ENCODE data around the gene F8. TPM values are rescaled to one million over a fixed set of nuclear protein-coding genes. Genes with fewer than 3 reads are reported as not detected.

The F8 gene
- total and polyA plus RNA-seq, 2 of the 4 experiments (the other 2 are of a cell fraction), result 1.4 to 1.5 TPM

GRCh38 chrX:155071694-155072280 is 49.3 kb upstream of the F8 start:
- TF ChIP-seq RCOR1 (IDR thresholded peaks at IDR 0.05; ENCODE audit: insufficient replicate concordance, low read length) (no peak), CEBPB (IDR thresholded peaks at IDR 0.05; ENCODE audit: low read depth, low read length) (no peak), NFE2L2 (IDR thresholded peaks at IDR 0.05; ENCODE audit: low read depth, low read length) (no peak), POLR2A (IDR thresholded peaks at IDR 0.05; ENCODE audit: low read depth, low read length) (no peak), MAFK (IDR thresholded peaks at IDR 0.05; ENCODE audit: low read depth, low read length) (no peak), CHD1 (IDR thresholded peaks at IDR 0.05; ENCODE audit: low read depth, low read length) (no peak), ELK1 (IDR thresholded peaks at IDR 0.05; ENCODE audit: borderline replicate concordance, low read depth, low read length) (no peak), CTCF (conservative IDR thresholded peaks at IDR 0.05; ENCODE audit: low read depth, low read length) (no peak), RAD21 (IDR thresholded peaks at IDR 0.05; ENCODE audit: low read length) (no peak), MXI1 (IDR thresholded peaks at IDR 0.05; ENCODE audit: borderline replicate concordance, low read depth, low read length) (no peak)
- Histone ChIP-seq H3K4ac (ENCODE audit: low read depth, low read length) (peak overlapping the region; percentile 90), H4K8ac (ENCODE audit: low read depth in 2 of 2, low read length in 2 of 2) (peak overlapping the region; percentile 55 to 94; a peak in 3 of 4 replicates), H2AFZ (replicated peaks; ENCODE audit: low read length, poor library complexity) (peak overlapping the region; percentile 95), H2BK20ac (ENCODE audit: low read depth, low read length) (no peak overlapping the region), H3K36me3 (ENCODE audit: control insufficient read depth, insufficient read depth, low read length) (peaks cover 2% of the 10 kb centered on the region; the same call in 1 of the 2 replicates), H3K18ac (ENCODE audit: low read depth, low read length) (no peak overlapping the region), H3K4me1 (ENCODE audit: control insufficient read depth, insufficient read depth, low read length) (peaks cover 3% of the 10 kb centered on the region; the same call in 1 of the 2 replicates), H2AK9ac (replicated peaks; ENCODE audit: low read depth, low read length, poor library complexity) (peak overlapping the region; percentile 67), H3K4me2 (ENCODE audit: low read depth, low read length) (peak overlapping the region; percentile 77), H3K79me1 (ENCODE audit: low read depth in 1 of 2, low read length in 2 of 2) (peaks cover 7 to 23% of the 10 kb centered on the region in 2 experiments; a peak in 3 of 4 replicates), H3K9me3 (ENCODE audit: control insufficient read depth, insufficient read depth, low read length) (0 out of 2 replicates have a peak, but pooled peaks cover 2% of the 10 kb centered on the region), H3K9ac (ENCODE audit: low read depth, low read length) (peak overlapping the region; percentile 79), H3K27ac (ENCODE audit: insufficient read depth, low read length) (peak overlapping the region; percentile 56), H4K20me1 (ENCODE audit: insufficient read depth, low read length) (no peaks in the 10 kb centered on the region), H4K5ac (ENCODE audit: low read depth, low read length) (0 out of 2 replicates have a peak overlapping the region, but pooled peaks have one; percentile 13), H2BK5ac (ENCODE audit: low read depth, low read length, poor library complexity, severe bottlenecking) (peak overlapping the region; percentile 67), H3K9me1 (ENCODE audit: insufficient read depth, low read length) (no peaks in the 10 kb centered on the region), H3K23ac (ENCODE audit: low read depth, low read length) (peak overlapping the region; percentile 89; the same call in 1 of the 2 replicates), H3K56ac (ENCODE audit: extremely low read depth, insufficient read depth, low read length) (peak overlapping the region; percentile 52), H2BK120ac (ENCODE audit: low read depth, low read length) (0 out of 2 replicates have a peak overlapping the region, but pooled peaks have one; percentile 26), H3K14ac (replicated peaks; ENCODE audit: low read depth, low read length) (peak overlapping the region; percentile 94), H3K27me3 (ENCODE audit: control insufficient read depth, insufficient read depth, low read length) (no peaks in the 10 kb centered on the region), H2AK5ac (ENCODE audit: low read depth, low read length) (peak overlapping the region; percentile 43; the same call in 1 of the 2 replicates), H4K91ac (ENCODE audit: insufficient read depth, low read depth, low read length) (peak overlapping the region; percentile 50), H2BK15ac (ENCODE audit: low read depth, low read length) (no peak overlapping the region), H3K4me3 (ENCODE audit: insufficient read depth, low read depth, low read length) (peak overlapping the region; percentile 56)
- in situ Hi-C loops (cut with MboI; ENCODE audit: low sequenced_read_pairs), result no loop called here
- ChIA-PET POLR2A (ENCODE audit: unreplicated experiment) (no interaction called here), CTCF (no interaction called here)
- no peak for DNase-seq
- dilution Hi-C loops (cut with HindIII; ENCODE audit: low sequenced_read_pairs, unreplicated experiment), result no loop called here
- peak; percentile 16 for ATAC-seq (ENCODE audit: low read depth)
- intact Hi-C loops (cut with micrococcal nuclease), result loop anchor here (2.0 to 5.0 kb wide), 2 partner anchors 45 to 89 kb away; partner anchors contain the start of gene FUNDC2
- BruUV-seq (replicated peaks), result no TSS peak
- 39% methylated on average over 17 of the region's 25 CpGs; no CpG with 5 or more reads in 1 of the 2 experiments for WGBS, 2 experiments (ENCODE audit: extremely low coverage in 2 of 2, insufficient read length in 1 of 2)
